Endothelial cell of umbilical vein (primary cell): ENCODE measurements around the gene CACNA1S. TPM values are rescaled to one million over a fixed set of nuclear protein-coding genes. Genes with fewer than 3 reads are reported as not detected.

Source experiments
- BruUV-seq: library from RNA; stranded (reverse); fragments of 400-500 nt; replicated peaks from 2 replicates; lab custom pipeline; 2021; lab: Mats Ljungman, UMichigan
- CTCF ChIA-PET: fragments of 300-600, 350-600 bp; sonication (Branson Sonifier 250); formaldehyde crosslinking; loops from one replicate; lab custom pipeline; 2021; ENCODE audit warnings: antibody characterized with exemption, inconsistent platforms; lab: Charles Lee
- POLR2A ChIA-PET: fragments of 300-600, 350-600 bp; sonication (Branson Sonifier 250); formaldehyde crosslinking; loops from one replicate; lab custom pipeline; 2021; ENCODE audit warnings: antibody characterized with exemption, inconsistent platforms; lab: Charles Lee
- DNase-seq: peaks from one replicate; pipeline ENCODE4 v3.0.0-alpha.2; 2011; ENCODE audit warnings: low read depth, low spot score
- FAIRE-seq: peaks from 2 replicates; lab custom pipeline; 2011; peaks lifted over from hg19 to GRCh38; lab: Jason Lieb, UNC
- H2AFZ ChIP-seq: 2 replicates; pipeline ENCODE4 v1.6.0; 2012; ENCODE audit warnings: low read depth, low read length, control low read depth, inconsistent platforms
- H3K27ac ChIP-seq: 2 replicates; pipeline ENCODE4 v1.5.1; 2011; ENCODE audit warnings: low read depth, mild to moderate bottlenecking, control low read depth, low read length, moderate library complexity; ENCODE audit not compliant: insufficient read depth
- H3K27me3 ChIP-seq, 2 experiments: 2 replicates each; pipeline versions ENCODE4 v1.6.0 to v1.6.1; 2011; ENCODE audit warnings: low read length in 2 of 2, mixed read lengths in 1 of 2; ENCODE audit not compliant: control insufficient read depth in 2 of 2, insufficient read depth in 2 of 2
- H3K36me3 ChIP-seq, 2 experiments: 2 replicates in 1 of 2; 3 replicates in 1 of 2; pipeline ENCODE4 v1.5.1; 2011; ENCODE audit warnings: low read length in 2 of 2, mild to moderate bottlenecking in 1 of 2, moderate library complexity in 1 of 2; ENCODE audit not compliant: control insufficient read depth in 2 of 2, insufficient read depth in 2 of 2; ENCODE audit errors: extremely low read depth in 1 of 2
- H3K4me1 ChIP-seq: 3 replicates; pipeline ENCODE4 v1.5.1; 2011; ENCODE audit warnings: mild to moderate bottlenecking, low read length; ENCODE audit not compliant: control insufficient read depth, insufficient read depth; ENCODE audit errors: extremely low read depth
- H3K4me2 ChIP-seq: 2 replicates; pipeline ENCODE4 v1.6.1; 2011; ENCODE audit warnings: low read length, control low read depth, mixed read lengths; ENCODE audit not compliant: insufficient read depth
- H3K4me3 ChIP-seq, 3 experiments: fragments of 200-600 bp in 1 of 3; sonication (generic), shearing (Covaris generic) in 1 of 3; replicated peaks in 1 of 3; 2 replicates each; pipeline ENCODE4 v1.5.1; 2011 to 2016; ENCODE audit warnings: control low read depth in 3 of 3, low read length in 3 of 3, mild to moderate bottlenecking in 2 of 3, inconsistent platforms in 1 of 3, low read depth in 1 of 3, moderate library complexity in 1 of 3; ENCODE audit not compliant: insufficient read depth in 1 of 3
- H3K79me2 ChIP-seq: 2 replicates; pipeline ENCODE4 v1.6.0; 2012; ENCODE audit warnings: low read length, inconsistent platforms; ENCODE audit not compliant: control insufficient read depth, insufficient read depth
- H3K9ac ChIP-seq: replicated peaks from 2 replicates; pipeline ENCODE3; 2011; ENCODE audit warnings: low read length, control low read depth; ENCODE audit not compliant: insufficient read depth; ENCODE audit errors: extremely low read depth
- H3K9me1 ChIP-seq: replicated peaks from 3 replicates; pipeline ENCODE4 v1.6.0; 2011; ENCODE audit warnings: mild to moderate bottlenecking, low read length; ENCODE audit not compliant: control insufficient read depth, insufficient read depth; ENCODE audit errors: extremely low read depth
- H3K9me3 ChIP-seq: replicated peaks from 2 replicates; pipeline ENCODE4 v1.5.1; 2012; ENCODE audit warnings: low read length, inconsistent platforms; ENCODE audit not compliant: control insufficient read depth, insufficient read depth
- H4K20me1 ChIP-seq: replicated peaks from 2 replicates; pipeline ENCODE3; 2011; ENCODE audit warnings: mild to moderate bottlenecking, low read length; ENCODE audit not compliant: control insufficient read depth, insufficient read depth; ENCODE audit errors: extremely low read depth
- EZH2 ChIP-seq: IDR thresholded peaks from 2 replicates; pipeline ENCODE4 v1.6.1; 2012; ENCODE audit warnings: borderline replicate concordance, low read depth, mild to moderate bottlenecking, moderate library complexity, low read length, inconsistent platforms; ENCODE audit not compliant: severe bottlenecking
- FOS ChIP-seq: IDR thresholded peaks from 2 replicates; pipeline ENCODE4 v1.6.1; 2011; ENCODE audit warnings: mild to moderate bottlenecking, low read length, moderate library complexity, borderline replicate concordance; ENCODE audit not compliant: insufficient read depth
- GATA2 ChIP-seq: IDR thresholded peaks from 2 replicates; pipeline ENCODE4 v1.7.0; 2011; ENCODE audit warnings: low read depth, mild to moderate bottlenecking, moderate library complexity, mixed read lengths, low read length; ENCODE audit not compliant: insufficient read length, insufficient read depth
- JUN ChIP-seq: IDR thresholded peaks from 2 replicates; pipeline ENCODE4 v1.6.1; 2011; ENCODE audit warnings: borderline replicate concordance, low read depth; ENCODE audit not compliant: insufficient read length, insufficient read depth
- dilution Hi-C: fragments of 300-500 bp; cut with MboI; formaldehyde crosslinking; loops from one replicate; pipeline ENCODE4 v1.15.0; 2019; ENCODE audit warnings: low sequenced_read_pairs; ENCODE audit not compliant: extremely low pct_ligation_motif_present
- intact Hi-C: fragments of 100-400 bp; cut with micrococcal nuclease; formaldehyde crosslinking; loops from one replicate; pipeline ENCODE4 v1.10.0; 2022
- polyA plus RNA-seq, 4 experiments: library from polyadenylated mRNA; depleted of rRNA in 3 of 4; stranded (reverse) in 3 of 4; unstranded in 1 of 4; fragments of >200 nt; gene quantifications; 2 replicates each; pipeline versions ENCODE4 v1.2.1 to v1.2.3, GENCODE V29; 2011 to 2012; ENCODE audit warnings: missing spikeins in 1 of 4
- total RNA-seq: library from RNA; stranded (reverse); gene quantifications from 2 replicates; pipeline ENCODE4 v1.2.3, GENCODE V29; 2021
- TF ChIP-seq, protein P1 (sequence below): IDR thresholded peaks from 2 replicates; pipeline ENCODE4 v1.6.1; 2011; ENCODE audit not compliant: insufficient read depth, insufficient read length
- TF ChIP-seq, protein P2 (sequence below), 2 donors: IDR thresholded peaks; 1 replicate in 1 of 2; 2 replicates in 1 of 2; pipeline ENCODE4 v1.5.1; 2011; ENCODE audit warnings: low read length in 2 of 2, mild to moderate bottlenecking in 2 of 2, moderate library complexity in 2 of 2, control low read depth in 1 of 2, inconsistent platforms in 1 of 2, low read depth in 1 of 2; ENCODE audit not compliant: insufficient read depth in 1 of 2; ENCODE audit errors: extremely low read depth in 1 of 2

Gene CACNA1S
- total and polyA plus RNA-seq, 2 donors (not counting 3 experiments of a cell fraction or from before 2014, with no cell fraction given), result not detected

- H3K9me1 ChIP-seq, result no peaks in the 10 kb centered on the region
- BruUV-seq, result no TSS peak
- H3K4me3 ChIP-seq, result no peak overlapping the region
- no peaks in the 10 kb centered on the region for H3K9me3 ChIP-seq
- CTCF ChIA-PET, result interaction anchor here (2.1 kb wide), 1 partner anchor 18 kb away, joined by 9 read pairs; no protein-coding TSS in a partner anchor
- no peak for FAIRE-seq
- no peaks in the 10 kb centered on the region for H3K4me1 ChIP-seq
- H3K79me2 ChIP-seq, result no peaks in the 10 kb centered on the region
- no peak overlapping the region for H3K27ac ChIP-seq
- POLR2A ChIA-PET, result no interaction called here
- DNase-seq, result peak; percentile 25
- no peak for TF ChIP-seq GATA2
- TF ChIP-seq EZH2, result no peak
- TF ChIP-seq, protein P1, sequence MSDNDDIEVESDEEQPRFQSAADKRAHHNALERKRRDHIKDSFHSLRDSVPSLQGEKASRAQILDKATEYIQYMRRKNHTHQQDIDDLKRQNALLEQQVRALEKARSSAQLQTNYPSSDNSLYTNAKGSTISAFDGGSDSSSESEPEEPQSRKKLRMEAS, result no peak
- TF ChIP-seq JUN, result no peak
- TF ChIP-seq FOS, result no peak
- TF ChIP-seq, protein P2, sequence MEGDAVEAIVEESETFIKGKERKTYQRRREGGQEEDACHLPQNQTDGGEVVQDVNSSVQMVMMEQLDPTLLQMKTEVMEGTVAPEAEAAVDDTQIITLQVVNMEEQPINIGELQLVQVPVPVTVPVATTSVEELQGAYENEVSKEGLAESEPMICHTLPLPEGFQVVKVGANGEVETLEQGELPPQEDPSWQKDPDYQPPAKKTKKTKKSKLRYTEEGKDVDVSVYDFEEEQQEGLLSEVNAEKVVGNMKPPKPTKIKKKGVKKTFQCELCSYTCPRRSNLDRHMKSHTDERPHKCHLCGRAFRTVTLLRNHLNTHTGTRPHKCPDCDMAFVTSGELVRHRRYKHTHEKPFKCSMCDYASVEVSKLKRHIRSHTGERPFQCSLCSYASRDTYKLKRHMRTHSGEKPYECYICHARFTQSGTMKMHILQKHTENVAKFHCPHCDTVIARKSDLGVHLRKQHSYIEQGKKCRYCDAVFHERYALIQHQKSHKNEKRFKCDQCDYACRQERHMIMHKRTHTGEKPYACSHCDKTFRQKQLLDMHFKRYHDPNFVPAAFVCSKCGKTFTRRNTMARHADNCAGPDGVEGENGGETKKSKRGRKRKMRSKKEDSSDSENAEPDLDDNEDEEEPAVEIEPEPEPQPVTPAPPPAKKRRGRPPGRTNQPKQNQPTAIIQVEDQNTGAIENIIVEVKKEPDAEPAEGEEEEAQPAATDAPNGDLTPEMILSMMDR (IDR thresholded peaks at IDR 0.05; ENCODE audit: extremely low read depth in 1 of 2, insufficient read depth in 1 of 2, low read depth in 1 of 2, low read length in 2 of 2), result no peak
- no peaks in the 10 kb centered on the region for H3K27me3 ChIP-seq
- dilution Hi-C loops, result no loop called here
- H3K36me3 ChIP-seq, result peaks cover 0 to 28% of the 10 kb centered on the region in 2 experiments
- H4K20me1 ChIP-seq, result no peaks in the 10 kb centered on the region
- no peak overlapping the region for H3K4me2 ChIP-seq
- intact Hi-C loops, result no loop called here
- H2AFZ ChIP-seq, result no peak overlapping the region
- no peak overlapping the region for H3K9ac ChIP-seq
Observed at GRCh38 chr1:201137579-201138310, 25.5 kb upstream of the CACNA1S start.
